CD4-positive, alpha-beta T cell treated with Interleukin-15 for 1 hour (primary cell): ENCODE data around the gene ANO8.
"Not testable (repeated sequence)": the region's sequence is repeated elsewhere in the genome, so short reads cannot be mapped to it uniquely, and the experiment has no call there.

Experiments used
- DNase-seq: peaks from one replicate; pipeline ENCODE4 v3.0.0-alpha.2; 2020

ANO8 gene

GRCh38 chr19:17309198-17309964 is 25.3 kb downstream of the ANO8 start, which contains the start of gene DDA1:
DDA1 (plus strand) TSS chr19:17309563; CDS start chr19:17309655, 92 bp downstream.
- DNase-seq, result peak; percentile 100

DNA sequence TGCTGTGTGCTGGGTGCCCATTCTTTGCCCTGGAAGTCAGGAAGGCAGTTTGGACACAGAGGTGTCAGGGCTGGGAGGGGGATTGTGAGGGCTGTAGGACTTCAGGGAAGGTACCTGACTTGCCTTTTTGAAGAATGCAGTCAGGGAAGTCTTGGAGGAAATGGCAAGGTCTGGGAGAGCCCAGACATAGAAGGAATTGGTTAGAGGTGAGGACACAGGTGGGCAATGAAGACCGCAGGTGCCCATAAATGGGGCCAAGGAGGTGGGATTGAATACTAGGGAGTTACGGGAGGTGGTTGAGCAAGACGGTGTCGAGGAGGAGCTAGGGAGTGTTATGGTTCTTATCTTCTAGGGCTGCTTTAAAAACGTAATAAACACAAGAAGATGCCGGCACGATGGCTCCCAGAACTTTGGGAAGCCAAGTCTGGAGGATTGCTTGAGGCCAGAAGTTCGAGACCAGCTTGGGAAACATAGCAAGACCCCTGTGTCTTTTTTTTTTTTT is 26.7 kb downstream of the ANO8 start:
- no peak for DNase-seq

- DNase-seq, result no peak
These were observed 28.4 kb downstream of the ANO8 start for GRCh38 chr19:17306285-17306714.

GRCh38 chr19:17305517-17306284 is 29.0 kb downstream of the ANO8 start, which contains the start of gene MRPL34:
MRPL34 (plus strand) TSS chr19:17305872; CDS start chr19:17305893, 21 bp downstream.
- peak; percentile 100 for DNase-seq

GRCh38 chr19:17305216-17305516 is 29.5 kb downstream of the ANO8 start:
- no peak for DNase-seq

GRCh38 chr19:17304386-17305215 is 30.1 kb downstream of the ANO8 start:
- no peak for DNase-seq

GRCh38 chr19:17303940-17304267 is 30.8 kb downstream of the ANO8 start:
- no peak for DNase-seq

DNA sequence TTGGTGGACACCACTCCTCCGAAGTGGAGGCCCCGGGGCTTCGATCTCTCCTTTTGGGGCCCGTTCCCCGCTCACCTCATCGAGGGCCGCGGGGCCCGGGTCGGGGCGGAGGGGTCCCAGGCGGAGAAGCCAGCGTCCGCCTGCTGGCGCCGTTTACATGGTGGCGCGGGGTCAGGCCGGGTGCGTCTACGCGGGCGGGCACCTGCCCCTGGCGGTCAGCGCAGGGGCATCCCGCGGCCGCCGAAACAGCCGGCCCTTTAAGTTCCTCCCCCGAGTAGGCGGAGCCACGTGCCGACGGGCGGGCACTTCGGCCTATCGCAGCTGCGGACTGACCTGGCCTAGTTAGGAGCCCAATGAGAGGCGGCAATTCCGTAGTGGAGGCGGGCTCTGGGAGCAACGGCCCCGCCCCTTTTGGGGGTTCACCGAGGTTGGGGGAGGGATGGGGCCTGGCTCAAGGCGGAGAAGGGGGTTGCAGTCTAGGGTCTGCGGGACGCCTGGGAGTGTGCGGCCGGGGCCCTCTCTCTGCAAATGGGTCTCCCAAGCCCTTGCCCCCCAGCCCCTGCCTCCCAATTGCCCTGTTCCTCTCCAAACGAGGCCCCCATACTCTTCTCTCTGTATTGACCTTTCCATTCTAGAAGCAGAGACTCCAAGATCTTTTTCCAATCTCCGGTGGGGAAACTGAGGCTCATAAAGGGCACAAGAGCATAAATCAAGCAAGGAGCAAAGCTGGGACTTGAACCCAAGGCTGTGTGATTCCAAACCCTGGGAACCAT is 31.3 kb downstream of the ANO8 start, which contains the start of gene ABHD8:
Gene ABHD8, minus strand, starts transcription at position 259 of the 773 bp plus-strand sequence. CDS start 1,809 bp downstream, outside the sequence.
- DNase-seq, result peak; percentile 95

GRCh38 chr19:17302391-17303166 is 32.1 kb downstream of the ANO8 start:
- DNase-seq, result peak; percentile 38

GRCh38 chr19:17300992-17301619 is 33.5 kb downstream of the ANO8 start:
- DNase-seq, result no peak

- no peak for DNase-seq
These were observed 37.7 kb downstream of the ANO8 start for GRCh38 chr19:17296976-17297375.

GRCh38 chr19:17296273-17296672 is 38.4 kb downstream of the ANO8 start:
- DNase-seq, result no peak

GRCh38 chr19:17295551-17295950 is 39.1 kb downstream of the ANO8 start:
- not testable (repeated sequence) for DNase-seq

DNA sequence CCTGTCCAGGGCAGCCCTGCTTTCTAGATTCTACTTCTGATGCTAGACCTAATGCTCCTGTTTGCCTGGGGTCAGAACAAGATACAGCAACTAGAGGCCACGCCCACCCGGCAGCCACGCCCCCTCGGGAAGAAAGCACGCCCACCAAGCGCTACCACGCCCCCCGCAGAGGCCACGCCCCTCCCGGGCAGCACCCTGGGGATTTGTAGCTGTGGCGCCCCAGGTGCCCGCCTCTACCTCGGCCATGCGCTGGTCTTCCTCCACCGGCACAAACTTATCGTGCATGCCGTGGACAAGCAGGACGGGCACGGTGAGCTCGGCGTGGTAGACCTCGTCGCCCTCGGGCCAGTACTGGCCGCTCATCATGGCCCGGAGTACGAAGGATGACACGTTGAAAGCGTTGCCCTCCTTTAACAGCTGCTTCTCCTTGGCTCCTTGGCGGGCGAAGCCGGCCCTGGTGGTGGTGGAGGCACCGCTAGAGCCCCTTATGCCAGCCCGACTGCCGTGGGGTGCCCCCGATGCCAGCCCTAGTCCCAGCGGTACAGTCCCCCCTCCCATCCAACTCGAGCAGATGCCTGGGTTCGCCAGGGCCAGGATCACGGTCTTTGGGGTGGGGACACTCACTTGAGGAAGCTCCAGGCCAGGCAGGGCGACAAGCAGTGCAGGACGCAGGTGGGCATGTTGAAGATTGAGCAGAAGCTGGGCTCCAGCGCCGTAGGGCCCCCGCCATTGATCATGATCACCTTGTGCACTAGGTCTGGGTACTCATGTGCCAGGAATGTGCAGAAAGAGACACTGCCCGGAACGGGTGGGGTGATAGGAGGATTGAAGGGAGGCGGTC is 40.4 kb downstream of the ANO8 start:
- peak; percentile 39 for DNase-seq

DNA sequence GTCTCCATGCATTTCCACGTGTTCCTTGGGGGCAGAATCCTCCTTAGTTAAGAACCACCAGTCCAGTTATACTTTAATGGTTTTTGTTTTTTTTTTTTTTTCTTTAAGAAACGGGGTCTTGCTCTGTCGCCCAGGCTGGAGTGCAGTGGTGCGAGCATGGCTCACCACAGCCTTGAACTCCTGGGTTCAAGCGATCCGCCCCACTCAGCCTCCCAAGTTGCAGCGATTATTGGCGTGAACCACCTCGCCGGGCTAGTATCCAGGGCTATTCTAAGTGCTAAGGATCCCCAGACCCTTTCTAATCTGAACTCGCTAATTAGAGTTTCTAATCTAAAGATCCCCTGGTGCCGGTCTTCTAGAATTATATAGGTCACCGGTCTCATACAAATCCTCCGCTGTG is 41.0 kb downstream of the ANO8 start:
- no peak for DNase-seq

DNA sequence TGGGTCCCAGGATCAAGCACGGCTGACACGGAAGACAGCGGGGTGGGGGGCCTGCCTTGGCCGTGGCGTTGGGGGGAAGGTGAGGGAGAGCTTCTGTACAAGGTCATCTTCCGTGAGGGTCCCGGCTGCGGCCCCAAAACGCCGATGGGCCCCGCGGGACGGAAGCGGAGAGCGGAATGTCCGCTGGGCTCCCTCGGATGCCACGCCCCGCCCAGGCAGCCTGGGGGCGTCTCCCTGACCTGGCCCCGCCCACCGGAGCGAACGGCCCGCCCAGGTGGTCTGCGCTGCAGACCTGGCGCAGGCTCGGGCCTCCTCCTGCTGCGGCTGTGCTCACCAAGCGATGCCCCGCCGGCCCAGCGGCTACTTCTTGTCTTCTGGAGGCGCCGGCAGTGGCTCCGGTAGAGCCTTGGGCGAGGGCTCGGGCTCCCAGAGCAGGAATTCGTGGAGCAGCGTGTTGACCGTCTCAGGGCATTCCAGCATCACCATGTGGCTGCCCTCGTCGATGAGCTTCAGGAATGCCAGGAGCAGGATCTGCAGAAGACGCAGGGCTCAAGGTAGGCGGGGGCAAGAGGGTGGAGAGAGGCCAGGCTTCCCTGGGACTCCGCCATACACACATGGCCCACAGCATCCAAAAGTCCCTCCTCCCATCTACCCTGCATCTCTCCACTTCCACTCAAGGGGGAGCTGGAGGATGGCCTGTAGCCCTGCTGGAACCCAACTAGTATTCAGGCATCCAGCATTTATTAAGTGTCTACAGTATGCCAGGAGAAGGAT is 42.2 kb downstream of the ANO8 start:
- DNase-seq, result peak; percentile 81

DNA sequence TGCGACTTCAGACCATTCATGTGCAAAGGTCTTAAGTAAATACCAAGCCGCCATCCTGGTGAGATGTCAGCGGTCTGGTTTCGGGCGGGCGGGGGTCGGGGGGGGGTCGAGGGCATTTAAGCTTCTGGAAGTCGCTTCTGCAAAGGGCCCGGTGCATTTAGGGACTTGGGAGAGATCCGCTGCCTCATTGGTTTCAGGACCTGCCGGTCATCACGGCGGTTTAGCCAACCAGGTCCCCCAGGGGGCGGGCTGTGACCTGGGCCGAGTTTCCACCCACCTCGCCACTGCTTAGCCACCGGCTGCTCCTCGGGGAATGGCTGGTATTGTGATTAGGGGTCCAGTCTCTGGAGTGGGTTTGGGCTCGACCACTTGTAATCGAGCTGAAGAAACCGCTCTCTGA is 45.2 kb downstream of the ANO8 start:
- DNase-seq, result peak; percentile 62

GRCh38 chr19:17286752-17287151 is 47.9 kb downstream of the ANO8 start:
- DNase-seq, result no peak

DNA sequence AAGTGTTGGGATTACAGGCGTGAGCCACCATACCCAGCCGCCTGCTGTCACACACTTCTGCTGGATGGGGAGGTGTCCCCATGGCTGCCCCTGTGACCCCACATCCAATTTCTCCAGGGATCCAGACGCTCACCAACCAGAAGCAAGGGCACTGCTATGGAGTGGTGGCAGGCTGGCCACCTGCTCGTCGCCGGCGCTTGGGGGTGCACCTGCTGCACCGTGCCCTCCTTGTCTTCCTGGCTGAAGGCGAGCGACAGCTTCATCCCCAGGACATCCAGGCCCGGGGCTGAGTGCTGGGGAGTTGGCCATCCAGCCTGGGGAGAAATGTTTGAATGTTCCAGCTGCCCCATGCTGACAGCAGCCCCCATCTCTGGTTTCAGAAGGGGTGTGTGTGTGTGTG is 48.4 kb downstream of the ANO8 start:
- no peak for DNase-seq
